Measurements from ENCODE around the gene AKAP7.

Gene AKAP7

DNA sequence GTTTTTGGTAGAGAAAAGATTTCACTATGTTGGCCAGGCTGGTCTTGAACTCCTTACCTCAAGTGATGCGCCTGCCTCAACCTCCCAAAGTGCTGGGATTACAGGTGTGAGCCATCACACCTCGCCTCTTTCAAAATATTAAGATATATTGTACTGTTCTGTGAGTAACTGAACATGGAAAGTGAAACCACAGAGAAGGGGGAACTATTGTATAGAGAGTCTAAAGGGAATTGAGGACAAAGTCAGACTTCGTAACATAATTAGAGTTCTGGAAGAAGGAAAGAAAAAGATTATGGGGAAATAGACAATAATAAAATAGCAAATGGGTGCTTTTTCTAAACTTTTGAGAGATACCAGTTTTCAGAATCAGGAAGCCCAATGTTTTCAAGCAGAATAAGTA, 17.4 kb upstream of the AKAP7 start:
- TF ChIP-seq, protein P1, sequence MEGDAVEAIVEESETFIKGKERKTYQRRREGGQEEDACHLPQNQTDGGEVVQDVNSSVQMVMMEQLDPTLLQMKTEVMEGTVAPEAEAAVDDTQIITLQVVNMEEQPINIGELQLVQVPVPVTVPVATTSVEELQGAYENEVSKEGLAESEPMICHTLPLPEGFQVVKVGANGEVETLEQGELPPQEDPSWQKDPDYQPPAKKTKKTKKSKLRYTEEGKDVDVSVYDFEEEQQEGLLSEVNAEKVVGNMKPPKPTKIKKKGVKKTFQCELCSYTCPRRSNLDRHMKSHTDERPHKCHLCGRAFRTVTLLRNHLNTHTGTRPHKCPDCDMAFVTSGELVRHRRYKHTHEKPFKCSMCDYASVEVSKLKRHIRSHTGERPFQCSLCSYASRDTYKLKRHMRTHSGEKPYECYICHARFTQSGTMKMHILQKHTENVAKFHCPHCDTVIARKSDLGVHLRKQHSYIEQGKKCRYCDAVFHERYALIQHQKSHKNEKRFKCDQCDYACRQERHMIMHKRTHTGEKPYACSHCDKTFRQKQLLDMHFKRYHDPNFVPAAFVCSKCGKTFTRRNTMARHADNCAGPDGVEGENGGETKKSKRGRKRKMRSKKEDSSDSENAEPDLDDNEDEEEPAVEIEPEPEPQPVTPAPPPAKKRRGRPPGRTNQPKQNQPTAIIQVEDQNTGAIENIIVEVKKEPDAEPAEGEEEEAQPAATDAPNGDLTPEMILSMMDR (IDR thresholded peaks at IDR 0.05; ENCODE audit: low read depth, low read length, missing control alignments): no peak
- in situ Hi-C loops (cut with HindIII; ENCODE audit: low sequenced_read_pairs): no loop called here
- DNase-seq (ENCODE audit: low read depth): no peak

DNA sequence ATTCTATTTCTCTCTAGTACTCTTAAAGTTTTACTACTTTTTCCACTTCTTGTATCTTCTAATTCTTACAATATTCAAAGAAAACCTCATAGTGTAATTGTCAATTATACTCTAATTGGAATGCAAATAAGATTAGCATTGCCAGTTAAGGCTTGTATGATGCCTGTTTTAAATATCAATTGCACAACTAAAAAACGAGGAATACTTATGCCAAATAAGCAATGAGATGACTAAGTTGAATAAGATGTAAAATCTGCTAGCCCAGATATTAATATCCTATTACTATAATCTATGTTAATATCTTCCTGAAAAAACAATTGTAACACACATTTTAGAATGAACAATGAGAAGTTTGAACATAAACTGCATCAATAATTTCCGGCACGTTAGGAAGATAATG, 13.3 kb upstream of the AKAP7 start:
- no peak for DNase-seq (ENCODE audit: low read depth)

More for the DNA sequence above, 17.4 kb upstream of the AKAP7 start:
- no peak overlapping the region for H3K4me3 ChIP-seq (ENCODE audit: low read depth, low read length)

DNA sequence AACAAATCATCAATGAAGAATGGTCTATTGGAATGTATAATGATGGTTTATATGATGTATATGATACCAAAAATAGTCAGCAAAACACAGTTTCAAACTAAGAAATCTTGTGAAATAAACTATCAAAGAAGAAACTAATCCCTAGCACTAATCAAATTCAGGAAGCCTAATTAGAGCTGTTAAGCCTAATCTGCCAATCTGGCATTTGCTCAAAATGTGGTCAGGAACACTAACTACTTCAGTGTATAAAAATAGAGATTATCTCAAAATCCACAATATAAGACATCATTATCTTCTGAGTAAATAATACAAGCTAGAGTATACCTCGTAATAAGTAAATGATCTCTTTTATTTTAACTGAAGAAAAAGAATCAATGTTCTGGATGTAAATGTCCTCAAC, 12.8 kb upstream of the AKAP7 start:
- TF ChIP-seq, protein P1 (IDR thresholded peaks at IDR 0.05; ENCODE audit: low read depth, low read length, missing control alignments): no peak
- no peak overlapping the region for H3K4me3 ChIP-seq (ENCODE audit: low read depth, low read length)
- no peak for DNase-seq (ENCODE audit: low read depth)
- in situ Hi-C loops (cut with HindIII; ENCODE audit: low sequenced_read_pairs): no loop called here

More for the DNA sequence above, 13.3 kb upstream of the AKAP7 start:
- in situ Hi-C loops (cut with HindIII; ENCODE audit: low sequenced_read_pairs): no loop called here
- H3K4me3 ChIP-seq (ENCODE audit: low read depth, low read length): no peak overlapping the region
- TF ChIP-seq, protein P1 (IDR thresholded peaks at IDR 0.05; ENCODE audit: low read depth, low read length, missing control alignments): no peak

DNA sequence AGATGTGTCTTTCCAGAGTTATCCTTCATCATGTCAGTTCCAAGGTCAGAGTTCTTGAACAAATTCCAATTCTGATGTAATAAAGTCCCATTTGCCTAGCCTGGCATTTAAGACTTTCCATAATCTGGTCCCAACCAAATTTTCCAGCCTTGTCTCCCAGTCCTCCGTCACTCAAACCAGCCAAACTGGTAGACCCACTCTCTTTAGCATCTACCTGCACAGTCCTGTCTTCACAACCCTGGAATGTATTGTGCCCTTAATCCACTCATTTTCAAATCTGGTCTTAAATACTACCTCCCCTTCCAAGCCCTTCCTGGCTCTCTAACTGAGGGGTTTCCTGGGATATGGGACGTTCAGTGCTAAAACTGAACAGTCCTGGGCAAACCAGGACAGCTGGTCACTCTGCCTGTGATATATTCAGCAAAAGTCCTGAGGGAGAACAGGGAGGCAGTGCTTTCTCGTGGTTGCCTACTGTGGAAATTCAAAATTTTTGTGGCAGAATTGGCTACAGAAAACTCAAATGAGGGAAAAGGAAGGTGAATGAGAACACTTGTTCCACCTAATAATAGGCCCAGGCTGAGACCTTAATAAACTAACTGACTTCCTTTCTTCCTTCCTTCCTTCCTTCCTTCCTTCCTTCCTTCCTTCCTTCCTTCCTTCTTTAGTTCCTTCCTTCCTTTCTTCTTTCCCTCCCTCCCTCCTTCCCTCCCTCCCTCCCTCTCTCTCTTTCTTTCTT, 10.8 kb upstream of the AKAP7 start:
- H3K4me3 ChIP-seq (ENCODE audit: low read depth, low read length): no peak overlapping the region
- no peak for DNase-seq (ENCODE audit: low read depth)
- in situ Hi-C loops (cut with HindIII; ENCODE audit: low sequenced_read_pairs): no loop called here
- TF ChIP-seq, protein P1 (IDR thresholded peaks at IDR 0.05; ENCODE audit: low read depth, low read length, missing control alignments): no peak

DNA sequence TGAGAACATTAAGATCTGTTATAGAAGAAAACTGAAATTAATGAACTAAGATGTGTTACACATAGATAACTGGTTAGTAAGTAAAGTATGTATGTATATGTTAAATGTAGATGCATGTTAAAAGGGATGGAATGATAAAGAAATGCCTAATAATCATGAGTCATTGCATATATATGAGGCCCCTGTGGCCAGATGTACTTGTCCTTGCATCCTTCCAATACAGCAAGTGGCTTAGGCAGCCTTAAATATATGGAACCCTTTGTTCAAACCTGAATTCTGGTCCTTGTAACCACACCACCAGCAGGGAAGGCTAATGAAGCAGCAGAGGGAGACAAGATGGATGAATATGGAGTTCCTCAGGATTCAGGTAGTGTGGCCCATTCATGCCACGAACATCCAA, 9.8 kb upstream of the AKAP7 start:
- TF ChIP-seq, protein P1 (IDR thresholded peaks at IDR 0.05; ENCODE audit: low read depth, low read length, missing control alignments): no peak
- in situ Hi-C loops (cut with HindIII; ENCODE audit: low sequenced_read_pairs): no loop called here
- H3K4me3 ChIP-seq (ENCODE audit: low read depth, low read length): no peak overlapping the region
- DNase-seq (ENCODE audit: low read depth): no peak

DNA sequence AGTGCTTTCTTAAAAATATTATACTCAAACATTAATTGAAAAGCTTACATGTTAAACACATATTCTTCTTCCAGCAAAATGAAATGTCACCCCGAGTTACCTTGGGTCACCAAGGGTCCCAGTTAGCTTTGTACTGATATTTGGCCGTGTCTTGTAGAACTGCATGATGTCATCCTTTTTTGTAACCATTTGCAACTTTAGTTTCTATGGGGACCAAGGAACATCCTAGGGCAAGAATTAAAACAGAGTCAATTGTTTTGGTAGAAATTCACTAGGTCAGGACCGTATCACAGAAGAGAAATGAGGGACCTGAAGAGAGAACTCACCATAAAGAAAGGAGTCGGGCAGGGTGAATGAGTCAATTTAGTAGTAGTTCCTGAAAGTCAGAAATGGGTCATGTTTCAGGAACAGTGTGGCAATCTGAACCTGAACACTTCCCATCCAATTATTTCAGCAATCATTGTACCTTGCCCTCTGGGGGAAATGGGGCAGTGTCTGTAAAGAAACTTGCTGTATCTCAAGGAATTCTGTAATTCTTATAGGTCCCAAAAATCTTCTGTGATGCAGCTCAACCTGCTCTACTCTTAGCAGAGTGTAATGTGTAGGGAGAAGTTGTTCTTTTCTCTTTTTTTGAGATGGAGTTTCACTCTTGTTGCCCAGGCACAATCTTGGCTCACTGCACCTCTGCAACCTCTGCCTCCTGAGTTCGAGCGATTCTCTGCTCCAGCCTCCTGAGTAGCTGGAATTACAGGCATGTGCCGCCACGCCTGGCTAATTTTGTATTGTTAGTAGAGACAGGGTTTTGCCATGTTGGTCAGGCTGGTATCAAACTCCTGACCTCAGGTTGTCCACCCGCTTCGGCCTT, 5.3 kb upstream of the AKAP7 start:
- no peak for DNase-seq (ENCODE audit: low read depth)
- H3K4me3 ChIP-seq (ENCODE audit: low read depth, low read length): no peak overlapping the region
- TF ChIP-seq, protein P1 (IDR thresholded peaks at IDR 0.05; ENCODE audit: low read depth, low read length, missing control alignments): no peak
- in situ Hi-C loops (cut with HindIII; ENCODE audit: low sequenced_read_pairs): no loop called here
